Heart right ventricle (tissue), 16 donors: ENCODE results near the gene DHRS2. TPM values are rescaled to one million over a fixed set of nuclear protein-coding genes. Genes with fewer than 3 reads are reported as not detected.
A peak's percentile ranks its signal among the peaks of the same experiment; 100 is the strongest.

Experiments used
- ATAC-seq, 8 donors: fragments of 200-7000 bp; cut with Tn5 transposase; one replicate each; pipeline ENCODE4 v1.9.1; 2020; ENCODE audit warnings: mild to moderate bottlenecking in 8 of 8, moderate library complexity in 8 of 8, moderate number of reproducible peaks in 1 of 8
- DNase-seq, 2 donors: peaks; one replicate each; pipeline ENCODE4 v3.0.0-alpha.2; 2020
- H3K27ac ChIP-seq, 10 donors: fragments of 200-600 bp; sonication (generic) in 2 of 10; one replicate each; pipeline versions ENCODE4 v1.5.0 to v1.8.0; 2020 to 2022; ENCODE audit warnings: mild to moderate bottlenecking in 3 of 10
- H3K27me3 ChIP-seq, 7 donors: fragments of 200-600 bp; one replicate each; pipeline ENCODE4 v1.8.0; 2021 to 2022; ENCODE audit warnings: mild to moderate bottlenecking in 2 of 7
- H3K36me3 ChIP-seq, 9 donors: fragments of 200-600 bp; sonication (generic) in 1 of 9; one replicate each; pipeline versions ENCODE4 v1.5.0 to v1.8.0; 2020 to 2022; ENCODE audit warnings: mild to moderate bottlenecking in 2 of 9
- H3K4me1 ChIP-seq, 9 donors: fragments of 200-600 bp; sonication (generic) in 1 of 9; one replicate each; pipeline versions ENCODE4 v1.5.0 to v1.8.0; 2020 to 2022; ENCODE audit warnings: mild to moderate bottlenecking in 4 of 9
- H3K4me3 ChIP-seq, 10 donors: fragments of 200-600 bp; sonication (generic) in 2 of 10; one replicate each; pipeline versions ENCODE4 v1.5.0 to v1.8.0; 2020 to 2022; ENCODE audit warnings: mild to moderate bottlenecking in 7 of 10, moderate library complexity in 2 of 10
- H3K9me3 ChIP-seq, 11 donors: fragments of 200-600 bp in 10 of 11; sonication (generic) in 2 of 11; one replicate each; pipeline versions ENCODE4 v1.5.0 to v1.8.0; 2013 to 2022; ENCODE audit warnings: mild to moderate bottlenecking in 2 of 11, control low read depth in 1 of 11, moderate library complexity in 1 of 11
- CTCF ChIP-seq, 9 donors: fragments of 200-600 bp; sonication (generic) in 2 of 9; IDR thresholded peaks; one replicate each; pipeline versions ENCODE4 v1.5.0 to v1.8.0; 2021 to 2022; ENCODE audit warnings: antibody characterized with exemption in 9 of 9, mild to moderate bottlenecking in 5 of 9, moderate library complexity in 1 of 9
- WGBS, 2 donors: extraction: QIAGEN DNeasy Blood & Tissue Kit; methylation state at CpG; one replicate each; pipeline ENCODE4 v1.1.7; 2013; ENCODE audit warnings: inconsistent platforms in 1 of 2; 5-methylcytosine and 5-hydroxymethylcytosine counted together
- intact Hi-C, 10 donors: fragments of 100-400 bp; cut with DNase I; formaldehyde crosslinking; loops; one replicate each; pipeline versions ENCODE4 v1.11.1 to v1.14.2; 2022
- polyA plus RNA-seq, 2 donors: library from polyadenylated mRNA; stranded (reverse); fragments of 200-250 nt; gene quantifications; one replicate each; pipeline ENCODE4 v1.2.3, GENCODE V29; 2013
- total RNA-seq, 10 donors: library from RNA; stranded (reverse); fragmentation: NEBNext Ultra II Directional in 3 of 10; extraction: Animal tissue kit (Norgen Biotek cat#: 25700) in 3 of 10; gene quantifications; one replicate each; pipeline versions ENCODE4 v1.2.1 to v1.2.4, GENCODE V29; 2021 to 2023
- donor health status: Arrhythmogenic right ventricular cardiomyopathy.
- donor health status: ischemic (EF 13 %, LVEDD 7.1; RV severe dilation, severe dysfunction).
- donor health status: healthy with polysubstance abuse.
- donor health status: DM: no; HTN: yes; CAD: no.
- donor health status: DM: no; HTN: no; CAD: no.
- donor health status: ischemic (EF 25% LVEDD 6.9; RV normal size, moderate dysfunction).
- donor health status: ischemic (EF 25% LVEDD 5.7; RV mildly dilated, moderate dysfunction).
- donor health status: healthy.
- donor health status: DM: yes; HTN: yes; CAD: no.
- donor health status: Ischemic cardiomyopathy.
- donor health status: ischemic (EF 35%, LVEDD 5.7; RV mildly dilated, moderate dysfunction).
- donor health status: nonischemic (EF 11% LVEDD 7.7; RV severe dilation, severe dysfunction).
- donor health status: DM: yes; HTN: yes; CAD: no.
- donor health status: PGD.
- donor health status: ischemic (EF 29% LVEDD 5.4; RV normal size, mild dysfunction).
- donor health status: nonischemic (EF 23%, LVEDD 6.1; RV moderate dilation, normal function).

The DHRS2 gene
- total and polyA plus RNA-seq, 12 donors = 0.07 TPM; not detected in 11

GRCh38 chr14:23653051-23653450, 16.9 kb downstream of the DHRS2 start:
- TF ChIP-seq CTCF (IDR thresholded peaks at IDR 0.05) = no peak
- WGBS, 2 donors = 44 to 46% methylated on average over 1 of the region's 1 CpG
- no peak for DNase-seq
- Histone ChIP-seq H3K36me3 (no peaks in the 10 kb centered on the region), H3K9me3 (no peaks in the 10 kb centered on the region), H3K4me3 (no peak overlapping the region), H3K4me1 (no peaks in the 10 kb centered on the region), H3K27me3 (peaks cover 0 to 8% (median 0%) of the 10 kb centered on the region in 7 donors), H3K27ac (no peak overlapping the region)
- intact Hi-C loops = no loop called here
- no peak for ATAC-seq

GRCh38 chr14:23654231-23654630, 18.1 kb downstream of the DHRS2 start:
- ATAC-seq (no peak), DNase-seq (no peak)
- Histone ChIP-seq H3K36me3 (no peaks in the 10 kb centered on the region), H3K9me3 (no peaks in the 10 kb centered on the region), H3K27me3 (peaks cover 0 to 8% (median 0%) of the 10 kb centered on the region in 7 donors), H3K4me3 (no peak overlapping the region), H3K4me1 (no peaks in the 10 kb centered on the region), H3K27ac (no peak overlapping the region)
- 83 to 87% methylated on average over 6 of the region's 6 CpGs for WGBS, 2 donors
- TF ChIP-seq CTCF (IDR thresholded peaks at IDR 0.05) = no peak
- intact Hi-C loops = no loop called here

- peak in 5 of 8 donors; percentile 56 to 81 (median 57) for ATAC-seq
- Histone ChIP-seq H3K4me1 (no peaks in the 10 kb centered on the region), H3K36me3 (no peaks in the 10 kb centered on the region), H3K9me3 (no peaks in the 10 kb centered on the region), H3K27me3 (peaks cover 0 to 7% (median 0%) of the 10 kb centered on the region in 7 donors), H3K27ac (no peak overlapping the region), H3K4me3 (no peak overlapping the region)
- WGBS, 2 donors = 46 to 51% methylated on average over 10 of the region's 10 CpGs
- intact Hi-C loops = no loop called here
- no peak for TF ChIP-seq CTCF (IDR thresholded peaks at IDR 0.05)
- DNase-seq = no peak
Observed at GRCh38 chr14:23657959-23658470, 21.9 kb downstream of the DHRS2 start.

- Histone ChIP-seq H3K27me3 (peaks cover 0 to 7% (median 0%) of the 10 kb centered on the region in 7 donors), H3K36me3 (no peaks in the 10 kb centered on the region), H3K9me3 (no peaks in the 10 kb centered on the region), H3K4me1 (no peaks in the 10 kb centered on the region), H3K4me3 (no peak overlapping the region), H3K27ac (no peak overlapping the region)
- no peak for TF ChIP-seq CTCF (IDR thresholded peaks at IDR 0.05)
- DNase-seq (no peak), ATAC-seq (no peak)
- intact Hi-C loops = no loop called here
- WGBS, 2 donors = 56 to 69% methylated on average over 11 of the region's 11 CpGs
Observed at GRCh38 chr14:23660290-23661226, 24.4 kb downstream of the DHRS2 start.
